CD1c-positive myeloid dendritic cell (primary cell): ENCODE results near the gene LRRC8E.

Experiments used
- DNase-seq: peaks from one replicate; pipeline ENCODE4 v3.0.0-alpha.2; 2016; ENCODE audit errors: extremely low spot score

Gene LRRC8E

GRCh38 chr19:7932276-7932929 lies 44.1 kb downstream of the LRRC8E start:
- no peak for DNase-seq

GRCh38 chr19:7932930-7933300 lies 44.6 kb downstream of the LRRC8E start:
- no peak for DNase-seq

GRCh38 chr19:7933411-7933810 lies 45.1 kb downstream of the LRRC8E start:
- DNase-seq, result no peak

- DNase-seq, result no peak
Measured at GRCh38 chr19:7933828-7934725, 45.8 kb downstream of the LRRC8E start.

- DNase-seq, result no peak
Measured at GRCh38 chr19:7934766-7935165, 46.5 kb downstream of the LRRC8E start.

- DNase-seq, result no peak
Measured at GRCh38 chr19:7940841-7941240, 52.5 kb downstream of the LRRC8E start.

GRCh38 chr19:7941895-7942596 lies 53.7 kb downstream of the LRRC8E start:
- no peak for DNase-seq

GRCh38 chr19:7942981-7943443 lies 54.7 kb downstream of the LRRC8E start:
- DNase-seq, result peak; percentile 16

GRCh38 chr19:7943444-7944176 lies 55.3 kb downstream of the LRRC8E start, which contains the start of gene TIMM44:
TSS of gene TIMM44 (minus strand) at chr19:7943666. CDS start at chr19:7943651, 15 bp downstream.
- peak; percentile 99 for DNase-seq

GRCh38 chr19:7944177-7944761 lies 56.0 kb downstream of the LRRC8E start:
- peak; percentile 94 for DNase-seq

GRCh38 chr19:7947939-7948338 lies 59.6 kb downstream of the LRRC8E start:
- no peak for DNase-seq
